HEK293 (cell line): Measurements from ENCODE around the gene STRN4.

Experiments
- CTCF ChIP-seq: fragments of 450-650 bp; formaldehyde crosslinking; IDR thresholded peaks from 2 replicates; pipeline ENCODE4 v1.5.1; 2016; ENCODE audit warnings: missing biosample characterization, missing genetic modification characterization
- ELK4 ChIP-seq: IDR thresholded peaks from 2 replicates; pipeline ENCODE4 v1.6.1; 2011; ENCODE audit warnings: mild to moderate bottlenecking, low read depth, low read length, borderline replicate concordance
- PBX3 ChIP-seq: sonication (generic); formaldehyde crosslinking; IDR thresholded peaks from 2 replicates; pipeline ENCODE4 v1.8.1; 2022; ENCODE audit warnings: mild to moderate bottlenecking, moderate library complexity, missing genetic modification reagents
- SP2 ChIP-seq: fragments of 450-650 bp; formaldehyde crosslinking; IDR thresholded peaks from 2 replicates; pipeline ENCODE4 v1.5.1; 2016; ENCODE audit warnings: missing biosample characterization, missing genetic modification characterization
- YY1 ChIP-seq: fragments of 450-650 bp; formaldehyde crosslinking; IDR thresholded peaks from 2 replicates; pipeline ENCODE4 v1.5.1; 2018; ENCODE audit warnings: missing biosample characterization, missing genetic modification characterization
- ZBTB10 ChIP-seq: fragments of 450-650 bp; formaldehyde crosslinking; IDR thresholded peaks from 2 replicates; pipeline ENCODE4 v1.5.1; 2016; ENCODE audit warnings: missing biosample characterization, missing genetic modification characterization
- ZNF184 ChIP-seq: fragments of 450-650 bp; IDR thresholded peaks from 2 replicates; pipeline ENCODE4 v1.5.1; 2018; ENCODE audit warnings: missing biosample characterization, mild to moderate bottlenecking, missing genetic modification characterization
- ZNF2 ChIP-seq: fragments of 450-650 bp; formaldehyde crosslinking; IDR thresholded peaks from 2 replicates; pipeline ENCODE4 v1.5.1; 2016; ENCODE audit warnings: missing biosample characterization, missing genetic modification characterization
- ZNF529 ChIP-seq: fragments of 450-650 bp; formaldehyde crosslinking; IDR thresholded peaks from 2 replicates; pipeline ENCODE4 v1.5.1; 2017; ENCODE audit warnings: missing genetic modification characterization, missing biosample characterization; ENCODE audit not compliant: insufficient replicate concordance
- ZNF549 ChIP-seq: fragments of 450-650 bp; IDR thresholded peaks from 2 replicates; pipeline ENCODE4 v1.5.1; 2018; ENCODE audit warnings: missing biosample characterization, missing genetic modification characterization, mild to moderate bottlenecking, inconsistent platforms, moderate library complexity
- ZNF747 ChIP-seq: fragments of 450-650 bp; formaldehyde crosslinking; IDR thresholded peaks from 2 replicates; pipeline ENCODE4 v1.5.1; 2016; ENCODE audit warnings: missing biosample characterization, missing genetic modification characterization

GRCh38 chr19:46693760-46694159, 52.5 kb downstream of the STRN4 start:
- no peak for TF ChIP-seq CTCF (tag by site-specific recombination)
- no peak for TF ChIP-seq ZNF747
- no peak for TF ChIP-seq ZNF549 (tag by site-specific recombination)
- no peak for TF ChIP-seq ZNF529 (tag by site-specific recombination)
- TF ChIP-seq PBX3 (CRISPR knock-in tag) = no peak
- TF ChIP-seq ELK4 = no peak
- no peak for TF ChIP-seq ZNF184
- TF ChIP-seq SP2 (tag by site-specific recombination) = no peak
- no peak for TF ChIP-seq ZNF2 (tag by site-specific recombination)
- no peak for TF ChIP-seq YY1 (tag by site-specific recombination)
- no peak for TF ChIP-seq ZBTB10 (tag by site-specific recombination)
